ENCODE results near the gene PRSS56. TPM values are rescaled to one million over a fixed set of nuclear protein-coding genes. Genes with fewer than 3 reads are reported as not detected.
A peak's percentile ranks its signal among the peaks of the same experiment; 100 is the strongest.

Gene PRSS56
- total and polyA plus RNA-seq, 2 of the 8 experiments (the other 6 are each of a cell fraction or from before 2014, with no cell fraction given): 0.03 TPM; not detected in 1

- no peaks in the 10 kb centered on the region for H3K9me3 ChIP-seq (ENCODE audit: insufficient read depth in 2 of 2, low read depth in 1 of 2, low read length in 1 of 2)
- 75% methylated on average over 2 of the region's 2 CpGs; no CpG with 5 or more reads in 1 of the 2 experiments for WGBS, 2 experiments (ENCODE audit: extremely low coverage in 1 of 2, insufficient coverage in 1 of 2, insufficient read length in 1 of 2, insufficient replicate concordance in 2 of 2, low coverage in 1 of 2, low lambda C conversion rate in 2 of 2, missing lambda C conversion rate in 1 of 2)
- H3K4me3 ChIP-seq (ENCODE audit: extremely low read depth in 1 of 4, insufficient read depth in 2 of 4, low read depth in 3 of 4, low read length in 4 of 4): no peak overlapping the region
These were observed 44.1 kb upstream of the PRSS56 start for GRCh38 chr2:232476045-232476444.

More at GRCh38 chr2:232476045-232476444, 44.1 kb upstream of the PRSS56 start:
- H2AFZ ChIP-seq (ENCODE audit: low read length): no peak overlapping the region
- no peaks in the 10 kb centered on the region for H4K20me1 ChIP-seq (replicated peaks in 1 of 2; ENCODE audit: control insufficient read depth in 1 of 2, insufficient read depth in 2 of 2, low read length in 2 of 2)
- H2BK5ac ChIP-seq (ENCODE audit: low read depth, low read length): no peak overlapping the region
- H4K91ac ChIP-seq (replicated peaks; ENCODE audit: insufficient read length, low read length): no peak overlapping the region
- no peaks in the 10 kb centered on the region for H3K36me3 ChIP-seq (ENCODE audit: control insufficient read depth in 2 of 4, insufficient read depth in 4 of 4, low read length in 3 of 4)
- no peaks in the 10 kb centered on the region; a peak in 1 of 7 replicates for H3K4me1 ChIP-seq (replicated peaks in 1 of 4; ENCODE audit: control insufficient read depth in 3 of 4, insufficient read depth in 4 of 4, low read length in 3 of 4)
- H2BK20ac ChIP-seq (ENCODE audit: low read length): no peak overlapping the region
- ChIA-PET POLR2A (ENCODE audit: partially characterized antibody) (interaction anchor here (1.0 kb wide), 1 partner anchor 11 kb away, joined by 3 read pairs; no protein-coding TSS in a partner anchor), CTCF (ENCODE audit: partially characterized antibody) (interaction anchor here (0.6 to 6.2 kb wide), 13 partner anchors 8 to 189 kb away, joined by 3 to 66 read pairs (median 4); partner anchors contain the start of gene PRSS56)
- no peaks in the 10 kb centered on the region; a peak in 1 of 7 replicates for H3K27me3 ChIP-seq (replicated peaks in 1 of 4; ENCODE audit: control insufficient read depth in 3 of 4, extremely low read depth in 1 of 4, insufficient read depth in 3 of 4, low read length in 3 of 4)
- H3K56ac ChIP-seq (replicated peaks; ENCODE audit: insufficient read length, low read depth, low read length): no peak overlapping the region
- no peak overlapping the region for H2BK15ac ChIP-seq (ENCODE audit: low read length)
- no peak overlapping the region for H3K4ac ChIP-seq (replicated peaks; ENCODE audit: insufficient read length, low read depth, low read length)
- no peak overlapping the region for H3K9ac ChIP-seq (replicated peaks in 1 of 4; ENCODE audit: extremely low read depth in 1 of 4, low read depth in 3 of 4, low read length in 3 of 4)
- no peaks in the 10 kb centered on the region for H3K23me2 ChIP-seq (ENCODE audit: low read depth, low read length)
- H3K14ac ChIP-seq (ENCODE audit: insufficient read length): no peak overlapping the region
- FAIRE-seq (no peak), DNase-seq (ENCODE audit: low read depth in 1 of 2, low spot score in 2 of 2) (no peak)
- no peak overlapping the region for H3K27ac ChIP-seq (ENCODE audit: low read depth, low read length)
- H3K18ac ChIP-seq (ENCODE audit: extremely low read depth, low read length): no peak overlapping the region
- no peak overlapping the region for H4K5ac ChIP-seq (ENCODE audit: insufficient read length, low read depth, low read length)
- no peaks in the 10 kb centered on the region for H3K79me2 ChIP-seq (ENCODE audit: control insufficient read depth in 1 of 2, insufficient read depth in 2 of 2, low read length in 2 of 2)
- H2AK5ac ChIP-seq (ENCODE audit: low read depth, low read length): no peak overlapping the region
- no peaks in the 10 kb centered on the region for H3K79me1 ChIP-seq (ENCODE audit: low read depth, low read length)
- no peak overlapping the region for H3K23ac ChIP-seq (ENCODE audit: insufficient read length)
- H3K4me2 ChIP-seq (ENCODE audit: insufficient read depth in 1 of 2, low read depth in 2 of 2, low read length in 2 of 2): no peak overlapping the region; a peak in 1 of 4 replicates
- TF ChIP-seq BRCA1 (IDR thresholded peaks at IDR 0.05; ENCODE audit: low read depth, low read length) (no peak), JUN (IDR thresholded peaks at IDR 0.05; ENCODE audit: low read depth, low read length) (no peak), NANOG (IDR thresholded peaks at IDR 0.05; ENCODE audit: insufficient read depth, low read depth, low read length, poor library complexity, severe bottlenecking) (no peak), POLR2AphosphoS5 (IDR thresholded peaks at IDR 0.05; ENCODE audit: low read depth, low read length) (no peak), TEAD4 (IDR thresholded peaks at IDR 0.05; ENCODE audit: low read depth, low read length) (no peak), PHF8 (conservative IDR thresholded peaks at IDR 0.05; ENCODE audit: low read depth, low read length) (no peak), JUND (IDR thresholded peaks at IDR 0.05; ENCODE audit: low read length) (no peak), CREB1 (IDR thresholded peaks at IDR 0.05) (no peak), CEBPB (IDR thresholded peaks at IDR 0.05; ENCODE audit: low read depth, low read length) (no peak), SIX5 (IDR thresholded peaks at IDR 0.05; ENCODE audit: low read depth, low read length) (no peak), SIRT6 (IDR thresholded peaks at IDR 0.05; ENCODE audit: low read length) (no peak), TBP (IDR thresholded peaks at IDR 0.05; ENCODE audit: low read depth, low read length) (no peak), CHD2 (IDR thresholded peaks at IDR 0.05; ENCODE audit: low read length) (no peak), FOSL1 (IDR thresholded peaks at IDR 0.05; ENCODE audit: insufficient read depth, low read depth, low read length) (no peak)
- H4K8ac ChIP-seq (ENCODE audit: extremely low read depth, insufficient read depth, low read length): peak overlapping the region; percentile 40; the same call in 1 of the 2 replicates
- H2BK12ac ChIP-seq (ENCODE audit: low read depth, low read length): no peak overlapping the region
- H2BK120ac ChIP-seq (replicated peaks; ENCODE audit: low read depth, low read length): no peak overlapping the region

Data from H1 (cell line).